Peyer's patch (tissue), 4 donors: ENCODE data around the gene IQCE. TPM values are rescaled to one million over a fixed set of nuclear protein-coding genes. Genes with fewer than 3 reads are reported as not detected.
A peak's percentile ranks its signal among the peaks of the same experiment; 100 is the strongest.

Experiments
- DNase-seq, 3 donors: peaks; one replicate each; pipeline ENCODE4 v3.0.0-alpha.2; 2017 to 2019
- H3K27ac ChIP-seq, 4 donors: fragments of 200-600 bp; sonication (generic); one replicate each; pipeline ENCODE4 v1.5.1; 2016 to 2019
- H3K27me3 ChIP-seq, 2 donors: fragments of 200-600 bp; sonication (generic); one replicate each; pipeline ENCODE4 v1.5.1; 2019
- H3K36me3 ChIP-seq, 3 donors: fragments of 200-600 bp; sonication (generic); one replicate each; pipeline ENCODE4 v1.5.1; 2016 to 2019
- H3K4me1 ChIP-seq, 4 donors: fragments of 200-600 bp; sonication (generic); one replicate each; pipeline ENCODE4 v1.5.1; 2016 to 2019
- H3K4me3 ChIP-seq, 4 donors: fragments of 200-600 bp; sonication (generic); 1 replicate in 3 of 4; 2 replicates in 1 of 4; pipeline ENCODE4 v1.5.1; 2016 to 2019; ENCODE audit warnings: mild to moderate bottlenecking in 1 of 4
- H3K9me3 ChIP-seq, 4 donors: fragments of 200-600 bp; sonication (generic); one replicate each; pipeline ENCODE4 v1.5.1; 2016 to 2019; ENCODE audit warnings: mild to moderate bottlenecking in 1 of 4
- CTCF ChIP-seq, 6 experiments: fragments of 450-650 bp in 4 of 6; fragments of 200-600 bp in 2 of 6; sonication (generic) in 1 of 6; IDR thresholded peaks; one replicate each; pipeline ENCODE4 v1.5.1; 2017 to 2019; ENCODE audit warnings: antibody characterized with exemption in 6 of 6, mild to moderate bottlenecking in 3 of 6, moderate library complexity in 1 of 6
- POLR2A ChIP-seq, 2 donors: fragments of 450-650 bp; IDR thresholded peaks; one replicate each; pipeline ENCODE4 v1.5.1; 2017; ENCODE audit warnings: antibody characterized with exemption in 2 of 2, mild to moderate bottlenecking in 2 of 2, moderate library complexity in 2 of 2
- total RNA-seq, 4 donors: library from RNA; depleted of rRNA; stranded (reverse); fragments of >200 nt; gene quantifications; one replicate each; pipeline ENCODE4 v1.1.0, GENCODE V29; 2016

Gene IQCE
- total RNA-seq, 4 donors from 2014 or later: 30.0 to 159 (median 72.2) TPM

- Histone ChIP-seq H3K27ac (no peak overlapping the region), H3K9me3 (no peaks in the 10 kb centered on the region), H3K27me3 (no peaks in the 10 kb centered on the region), H3K36me3 (no peaks in the 10 kb centered on the region), H3K4me3 (no peak overlapping the region), H3K4me1 (peaks cover 0 to 43% (median 30%) of the 10 kb centered on the region in 4 donors)
- no peak for DNase-seq
- no peak for TF ChIP-seq POLR2A (IDR thresholded peaks at IDR 0.05)
- TF ChIP-seq CTCF (IDR thresholded peaks at IDR 0.05): no peak
These were observed 42.6 kb upstream of the IQCE start for GRCh38 chr7:2516194-2516555.

- Histone ChIP-seq H3K9me3 (no peaks in the 10 kb centered on the region), H3K36me3 (no peaks in the 10 kb centered on the region), H3K27ac (no peak overlapping the region), H3K4me3 (no peak overlapping the region), H3K27me3 (no peaks in the 10 kb centered on the region), H3K4me1 (peaks cover 0 to 43% (median 30%) of the 10 kb centered on the region in 4 donors)
- no peak for DNase-seq
- TF ChIP-seq POLR2A (IDR thresholded peaks at IDR 0.05) (no peak), CTCF (IDR thresholded peaks at IDR 0.05) (no peak)
These were observed 41.8 kb upstream of the IQCE start for GRCh38 chr7:2517026-2517425.

GRCh38 chr7:2517678-2518507, 40.9 kb upstream of the IQCE start:
- Histone ChIP-seq H3K27ac (peak overlapping the region in 2 of 4 donors; percentile 12 to 90), H3K36me3 (no peaks in the 10 kb centered on the region), H3K4me3 (no peak overlapping the region), H3K9me3 (no peaks in the 10 kb centered on the region), H3K4me1 (peaks cover 5 to 42% (median 32%) of the 10 kb centered on the region in 4 donors), H3K27me3 (no peaks in the 10 kb centered on the region)
- TF ChIP-seq CTCF (IDR thresholded peaks at IDR 0.05): no peak
- peak in 1 of 3 donors; percentile 67 for DNase-seq

- Histone ChIP-seq H3K4me1 (peaks cover 9 to 46% (median 38%) of the 10 kb centered on the region in 4 donors), H3K27ac (peak overlapping the region; percentile 46 to 99 (median 71)), H3K9me3 (no peaks in the 10 kb centered on the region), H3K27me3 (no peaks in the 10 kb centered on the region), H3K4me3 (peak overlapping the region; percentile 48 to 73 (median 70)), H3K36me3 (no peaks in the 10 kb centered on the region)
- TF ChIP-seq CTCF (IDR thresholded peaks at IDR 0.05): no peak
- TF ChIP-seq POLR2A (IDR thresholded peaks at IDR 0.05): no peak
- DNase-seq: peak in 1 of 3 donors; percentile 57
These were observed 40.1 kb upstream of the IQCE start for GRCh38 chr7:2518737-2519118.

GRCh38 chr7:2519119-2519930, 39.5 kb upstream of the IQCE start, which contains the start of gene LFNG:
Gene LFNG, plus strand, starts transcription at chr7:2519774. Its CDS starts 88 bp downstream, at chr7:2519862.
- H3K4me1 ChIP-seq: peaks cover 9 to 51% (median 44%) of the 10 kb centered on the region in 4 donors
- H3K9me3 ChIP-seq: no peaks in the 10 kb centered on the region
- no peaks in the 10 kb centered on the region for H3K27me3 ChIP-seq
- no peaks in the 10 kb centered on the region for H3K36me3 ChIP-seq
- peak within 1 kb of the TSS; percentile 65 to 73 (median 70) for H3K4me3 ChIP-seq
- DNase-seq: peak; percentile 92 to 96 (median 94)
- TF ChIP-seq POLR2A (IDR thresholded peaks at IDR 0.05) (peak; percentile 94 to 96), CTCF (IDR thresholded peaks at IDR 0.05) (peak in 1 of 6 experiments; percentile 2)
- H3K27ac ChIP-seq: peak within 1 kb of the TSS; percentile 52 to 99 (median 94)
